ENCODE results near the gene ZSCAN5C. TPM values are rescaled to one million over a fixed set of nuclear protein-coding genes. Genes with fewer than 3 reads are reported as not detected.

ZSCAN5C gene, protein sequence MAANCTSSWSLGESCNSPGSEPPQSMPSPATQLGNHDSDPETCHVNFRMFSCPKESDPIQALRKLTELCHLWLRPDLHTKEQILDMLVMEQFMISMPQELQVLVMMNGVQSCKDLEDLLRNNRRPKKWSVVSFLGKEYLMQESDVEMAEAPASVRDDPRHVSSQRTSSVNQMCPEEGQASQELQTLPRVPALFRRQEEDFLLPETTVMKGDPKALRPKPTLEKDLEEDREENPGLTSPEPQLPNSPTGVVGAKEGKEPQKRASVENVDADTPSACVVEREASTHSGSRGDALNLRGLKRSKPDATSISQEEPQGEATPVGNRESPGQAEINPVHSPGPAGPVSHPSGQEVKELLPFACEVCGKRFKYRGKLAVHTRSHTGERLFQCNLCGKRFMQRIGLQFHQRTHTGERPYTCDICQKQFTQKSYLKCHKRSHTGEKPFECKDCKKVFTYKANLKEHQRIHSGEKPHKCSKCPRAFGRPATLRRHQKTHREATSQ
- not detected in 2 replicates for total RNA-seq
- long read RNA-seq, result 0 reads

DNA sequence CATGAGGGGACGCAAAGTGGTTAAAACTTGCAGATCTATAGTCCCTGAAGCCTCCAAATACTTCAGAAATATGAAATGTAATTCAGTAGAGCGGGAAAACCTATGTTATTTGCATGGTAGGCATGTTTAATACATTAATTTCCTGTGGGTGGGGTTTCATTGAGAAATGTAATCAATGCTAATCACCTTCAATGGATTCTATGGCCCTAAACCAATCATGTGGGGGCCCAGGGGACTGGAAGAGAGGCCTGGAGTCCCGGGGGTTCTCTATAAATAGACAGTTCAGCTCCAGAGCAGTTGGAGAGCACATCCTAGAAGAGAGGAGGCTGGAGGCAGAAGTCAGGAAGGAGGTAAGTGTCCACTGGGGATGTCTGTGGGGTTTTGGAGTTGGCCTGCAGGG lies at the start of gene ZSCAN5C:
Gene ZSCAN5C, plus strand, starts transcription at position 301 of the 400 bp plus-strand sequence. CDS start 3,641 bp downstream, outside the sequence.
- H3K27me3 Mint-ChIP-seq (ENCODE audit: low read depth), result peaks cover 31% of the 10 kb centered on the region
- DNase-seq (ENCODE audit: low read depth, low spot score), result no peak

DNA sequence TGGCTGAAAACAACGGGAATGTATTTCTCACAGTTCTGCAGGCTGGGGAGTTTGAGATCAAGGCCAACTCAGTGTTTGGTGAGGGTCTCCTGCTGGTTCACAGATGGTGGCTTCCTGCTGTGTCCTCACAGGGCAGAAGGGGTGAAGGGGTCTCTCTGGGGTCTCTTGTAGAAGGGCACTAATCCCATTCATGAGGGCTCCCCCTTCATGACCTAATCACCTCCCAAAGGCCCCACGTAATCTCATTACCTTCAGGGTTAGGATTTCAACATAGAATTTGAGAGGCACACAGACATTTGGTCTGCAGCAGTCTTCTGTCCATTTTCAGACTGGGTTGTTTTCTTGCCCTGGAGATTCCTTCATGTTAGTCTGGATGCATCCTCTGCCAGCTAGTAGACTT lies 49.4 kb upstream of the ZSCAN5C start:
- TF ChIP-seq, protein P1, sequence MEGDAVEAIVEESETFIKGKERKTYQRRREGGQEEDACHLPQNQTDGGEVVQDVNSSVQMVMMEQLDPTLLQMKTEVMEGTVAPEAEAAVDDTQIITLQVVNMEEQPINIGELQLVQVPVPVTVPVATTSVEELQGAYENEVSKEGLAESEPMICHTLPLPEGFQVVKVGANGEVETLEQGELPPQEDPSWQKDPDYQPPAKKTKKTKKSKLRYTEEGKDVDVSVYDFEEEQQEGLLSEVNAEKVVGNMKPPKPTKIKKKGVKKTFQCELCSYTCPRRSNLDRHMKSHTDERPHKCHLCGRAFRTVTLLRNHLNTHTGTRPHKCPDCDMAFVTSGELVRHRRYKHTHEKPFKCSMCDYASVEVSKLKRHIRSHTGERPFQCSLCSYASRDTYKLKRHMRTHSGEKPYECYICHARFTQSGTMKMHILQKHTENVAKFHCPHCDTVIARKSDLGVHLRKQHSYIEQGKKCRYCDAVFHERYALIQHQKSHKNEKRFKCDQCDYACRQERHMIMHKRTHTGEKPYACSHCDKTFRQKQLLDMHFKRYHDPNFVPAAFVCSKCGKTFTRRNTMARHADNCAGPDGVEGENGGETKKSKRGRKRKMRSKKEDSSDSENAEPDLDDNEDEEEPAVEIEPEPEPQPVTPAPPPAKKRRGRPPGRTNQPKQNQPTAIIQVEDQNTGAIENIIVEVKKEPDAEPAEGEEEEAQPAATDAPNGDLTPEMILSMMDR (conservative IDR thresholded peaks at IDR 0.05), result no peak

More for the DNA sequence above, at the start of gene ZSCAN5C:
- no peak within 1 kb of the TSS for H3K4me3 Mint-ChIP-seq
- H3K27ac Mint-ChIP-seq (ENCODE audit: unreplicated experiment), result no peak within 1 kb of the TSS
- H3K4me1 Mint-ChIP-seq, result no peaks in the 10 kb centered on the region
- TF ChIP-seq, protein P1 (conservative IDR thresholded peaks at IDR 0.05), result no peak
- H3K9me3 Mint-ChIP-seq, result no peaks in the 10 kb centered on the region
- no peaks in the 10 kb centered on the region for H3K36me3 Mint-ChIP-seq (ENCODE audit: low read depth)

DNA sequence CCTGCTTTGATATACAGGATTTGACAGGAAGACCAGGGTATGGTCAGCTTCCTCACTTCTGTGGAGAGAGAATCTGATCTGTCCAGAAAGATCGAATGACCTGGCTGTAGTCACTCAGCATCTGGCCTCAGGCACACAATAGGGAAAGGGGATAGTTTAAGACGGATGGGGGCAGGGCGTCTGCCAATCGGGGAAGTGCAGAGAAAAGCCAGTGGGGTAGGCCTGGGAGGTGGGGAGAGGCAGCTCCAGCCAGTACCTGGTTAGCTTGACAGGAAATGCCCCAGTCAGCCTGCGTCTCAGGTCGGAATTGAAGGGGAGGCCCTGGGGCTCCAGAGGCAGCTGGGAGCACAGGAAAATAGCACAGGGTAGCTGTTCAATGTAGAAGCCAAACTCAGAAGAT lies 48.6 kb upstream of the ZSCAN5C start:
- Mint-ChIP-seq H3K4me1 (peaks cover 18% of the 10 kb centered on the region), H3K4me3 (no peak overlapping the region), H3K27me3 (ENCODE audit: low read depth) (no peaks in the 10 kb centered on the region), H3K36me3 (ENCODE audit: low read depth) (peaks cover 17% of the 10 kb centered on the region), H3K27ac (ENCODE audit: unreplicated experiment) (peak overlapping the region; percentile 60), H3K9me3 (no peaks in the 10 kb centered on the region)
- no peak for DNase-seq (ENCODE audit: low read depth, low spot score)
- TF ChIP-seq, protein P1 (conservative IDR thresholded peaks at IDR 0.05), result no peak

More for the DNA sequence above, 49.4 kb upstream of the ZSCAN5C start:
- H3K4me3 Mint-ChIP-seq, result peak overlapping the region; percentile 24
- H3K4me1 Mint-ChIP-seq, result peaks cover 18% of the 10 kb centered on the region
- peaks cover 18% of the 10 kb centered on the region for H3K36me3 Mint-ChIP-seq (ENCODE audit: low read depth)
- DNase-seq (ENCODE audit: low read depth, low spot score), result no peak
- no peaks in the 10 kb centered on the region for H3K27me3 Mint-ChIP-seq (ENCODE audit: low read depth)
- H3K9me3 Mint-ChIP-seq, result no peaks in the 10 kb centered on the region
- H3K27ac Mint-ChIP-seq (ENCODE audit: unreplicated experiment), result no peak overlapping the region

DNA sequence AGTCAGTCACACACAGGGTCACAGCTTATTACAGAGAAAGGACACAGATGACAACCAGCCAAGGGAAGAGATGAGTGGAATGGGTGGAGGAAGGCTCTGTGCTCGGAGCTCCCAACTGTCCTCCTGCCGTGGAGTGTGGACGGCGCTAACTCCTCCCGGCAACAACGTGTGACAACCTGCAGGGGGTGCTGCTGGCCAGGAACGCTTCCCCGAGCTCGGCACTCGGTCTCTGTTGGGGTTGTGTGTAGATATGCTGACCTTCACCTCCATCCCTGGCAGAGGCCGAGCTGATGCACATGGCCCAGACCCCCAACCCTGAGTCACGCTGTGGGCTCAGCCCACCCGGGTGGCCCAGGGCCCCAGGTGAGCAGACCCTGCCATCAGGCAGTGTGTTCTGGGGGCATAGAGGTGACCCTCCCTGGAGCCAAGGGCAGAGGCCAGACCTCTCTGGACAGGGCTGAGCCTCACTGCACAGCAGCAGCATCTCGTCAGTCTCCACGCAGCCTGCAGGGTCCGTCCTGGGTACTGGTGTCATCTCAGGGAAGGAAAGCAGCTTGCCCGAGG lies 46.9 kb upstream of the ZSCAN5C start:
- H3K27ac Mint-ChIP-seq (ENCODE audit: unreplicated experiment), result peak overlapping the region; percentile 50
- no peaks in the 10 kb centered on the region for H3K27me3 Mint-ChIP-seq (ENCODE audit: low read depth)
- DNase-seq (ENCODE audit: low read depth, low spot score), result no peak
- TF ChIP-seq, protein P1 (conservative IDR thresholded peaks at IDR 0.05), result peak; percentile 38
- H3K9me3 Mint-ChIP-seq, result no peaks in the 10 kb centered on the region
- H3K4me3 Mint-ChIP-seq, result no peak overlapping the region
- peaks cover 13% of the 10 kb centered on the region for H3K36me3 Mint-ChIP-seq (ENCODE audit: low read depth)
- peaks cover 18% of the 10 kb centered on the region for H3K4me1 Mint-ChIP-seq

DNA sequence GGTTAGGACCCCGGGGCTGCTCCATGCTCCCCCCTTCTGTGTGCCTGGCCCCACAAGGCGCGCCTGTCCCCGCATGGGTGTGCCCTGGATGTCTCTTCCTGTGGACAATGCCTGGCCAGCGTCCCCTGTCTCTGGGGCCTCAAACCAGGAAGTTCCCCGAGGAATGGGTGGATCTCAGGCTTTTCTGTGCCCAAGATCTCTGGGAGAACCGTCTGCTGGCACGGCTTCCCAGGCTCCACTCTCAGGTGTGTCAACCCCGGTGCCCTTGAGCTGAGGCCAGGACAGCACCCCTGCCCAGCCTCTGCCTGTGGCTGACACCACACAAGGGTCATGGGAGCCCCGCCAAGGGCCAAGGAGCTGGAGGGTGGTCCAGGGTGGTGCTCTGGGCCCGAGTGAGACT lies 45.3 kb upstream of the ZSCAN5C start:
- Mint-ChIP-seq H3K4me1 (peaks cover 18% of the 10 kb centered on the region), H3K27me3 (ENCODE audit: low read depth) (no peaks in the 10 kb centered on the region), H3K27ac (ENCODE audit: unreplicated experiment) (no peak overlapping the region), H3K9me3 (no peaks in the 10 kb centered on the region), H3K36me3 (ENCODE audit: low read depth) (peaks cover 11% of the 10 kb centered on the region), H3K4me3 (no peak overlapping the region)
- TF ChIP-seq, protein P1 (conservative IDR thresholded peaks at IDR 0.05), result no peak
- no peak for DNase-seq (ENCODE audit: low read depth, low spot score)
